ENCODE results near the gene SLC29A3.

- TF ChIP-seq, protein P1, sequence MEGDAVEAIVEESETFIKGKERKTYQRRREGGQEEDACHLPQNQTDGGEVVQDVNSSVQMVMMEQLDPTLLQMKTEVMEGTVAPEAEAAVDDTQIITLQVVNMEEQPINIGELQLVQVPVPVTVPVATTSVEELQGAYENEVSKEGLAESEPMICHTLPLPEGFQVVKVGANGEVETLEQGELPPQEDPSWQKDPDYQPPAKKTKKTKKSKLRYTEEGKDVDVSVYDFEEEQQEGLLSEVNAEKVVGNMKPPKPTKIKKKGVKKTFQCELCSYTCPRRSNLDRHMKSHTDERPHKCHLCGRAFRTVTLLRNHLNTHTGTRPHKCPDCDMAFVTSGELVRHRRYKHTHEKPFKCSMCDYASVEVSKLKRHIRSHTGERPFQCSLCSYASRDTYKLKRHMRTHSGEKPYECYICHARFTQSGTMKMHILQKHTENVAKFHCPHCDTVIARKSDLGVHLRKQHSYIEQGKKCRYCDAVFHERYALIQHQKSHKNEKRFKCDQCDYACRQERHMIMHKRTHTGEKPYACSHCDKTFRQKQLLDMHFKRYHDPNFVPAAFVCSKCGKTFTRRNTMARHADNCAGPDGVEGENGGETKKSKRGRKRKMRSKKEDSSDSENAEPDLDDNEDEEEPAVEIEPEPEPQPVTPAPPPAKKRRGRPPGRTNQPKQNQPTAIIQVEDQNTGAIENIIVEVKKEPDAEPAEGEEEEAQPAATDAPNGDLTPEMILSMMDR (IDR thresholded peaks at IDR 0.05 in 2 of 3, conservative IDR thresholded peaks at IDR 0.05 in 1 of 3; ENCODE audit: borderline replicate concordance in 1 of 3, insufficient read depth in 1 of 3, low read depth in 2 of 3, low read length in 2 of 3), result no peak; a peak in 1 of 6 replicates
- TF ChIP-seq EZH2phosphoT487 (IDR thresholded peaks at IDR 0.05; ENCODE audit: borderline replicate concordance), result no peak
- TF ChIP-seq RAD21 (IDR thresholded peaks at IDR 0.05; ENCODE audit: low read depth), result peak; percentile 34; the same call in 1 of the 2 replicates
- TF ChIP-seq, protein P2, sequence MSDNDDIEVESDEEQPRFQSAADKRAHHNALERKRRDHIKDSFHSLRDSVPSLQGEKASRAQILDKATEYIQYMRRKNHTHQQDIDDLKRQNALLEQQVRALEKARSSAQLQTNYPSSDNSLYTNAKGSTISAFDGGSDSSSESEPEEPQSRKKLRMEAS (IDR thresholded peaks at IDR 0.05), result no peak
- no peak for TF ChIP-seq FOSL1 (IDR thresholded peaks at IDR 0.05; ENCODE audit: low read depth)
- TF ChIP-seq YY1 (IDR thresholded peaks at IDR 0.05; ENCODE audit: extremely low read depth, insufficient replicate concordance, low read depth, low read length), result no peak
- no peak for TF ChIP-seq CEBPB (IDR thresholded peaks at IDR 0.05; ENCODE audit: low read depth)
- TF ChIP-seq ZNF274 (IDR thresholded peaks at IDR 0.05; ENCODE audit: low read depth, low read length), result no peak
- TF ChIP-seq POLR2A (IDR thresholded peaks at IDR 0.05; ENCODE audit: borderline replicate concordance, extremely low read depth, insufficient read depth, insufficient read length), result no peak
- TF ChIP-seq TCF7L2 (IDR thresholded peaks at IDR 0.05; ENCODE audit: borderline replicate concordance, extremely low read depth, insufficient read depth, insufficient read length), result no peak
- TF ChIP-seq POLR2AphosphoS5 (IDR thresholded peaks at IDR 0.05; ENCODE audit: low read depth, low read length), result no peak
- TF ChIP-seq EGR1 (IDR thresholded peaks at IDR 0.05; ENCODE audit: low read depth), result no peak
- TF ChIP-seq, protein P3, sequence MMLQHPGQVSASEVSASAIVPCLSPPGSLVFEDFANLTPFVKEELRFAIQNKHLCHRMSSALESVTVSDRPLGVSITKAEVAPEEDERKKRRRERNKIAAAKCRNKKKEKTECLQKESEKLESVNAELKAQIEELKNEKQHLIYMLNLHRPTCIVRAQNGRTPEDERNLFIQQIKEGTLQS (IDR thresholded peaks at IDR 0.05), result no peak
These were observed 61.8 kb downstream of the SLC29A3 start for GRCh38 chr10:71380841-71381240.
